Fibroblast of mammary gland (primary cell): Measurements from ENCODE around the gene AGAP1.

Experiments used
- DNase-seq: peaks from one replicate; pipeline ENCODE4 v3.0.0-alpha.2; 2010; ENCODE audit warnings: low read depth
- H3K4me3 ChIP-seq: 2 replicates; pipeline ENCODE4 v1.5.1; 2011; ENCODE audit warnings: low read depth, mild to moderate bottlenecking, low read length, moderate library complexity; ENCODE audit not compliant: control insufficient read depth
- CTCF ChIP-seq: conservative IDR thresholded peaks from 2 replicates; pipeline ENCODE4 v1.5.1; 2011; ENCODE audit warnings: low read depth, low read length, inconsistent platforms; ENCODE audit not compliant: control insufficient read depth, insufficient read depth

The AGAP1 gene

GRCh38 chr2:235843591-235844395, 349.9 kb downstream of the AGAP1 start:
- no peak overlapping the region for H3K4me3 ChIP-seq
- no peak for TF ChIP-seq CTCF
- DNase-seq, result no peak

- DNase-seq, result no peak
- TF ChIP-seq CTCF, result no peak
- no peak overlapping the region for H3K4me3 ChIP-seq
Observed at GRCh38 chr2:235844561-235844960, 350.7 kb downstream of the AGAP1 start.

DNA sequence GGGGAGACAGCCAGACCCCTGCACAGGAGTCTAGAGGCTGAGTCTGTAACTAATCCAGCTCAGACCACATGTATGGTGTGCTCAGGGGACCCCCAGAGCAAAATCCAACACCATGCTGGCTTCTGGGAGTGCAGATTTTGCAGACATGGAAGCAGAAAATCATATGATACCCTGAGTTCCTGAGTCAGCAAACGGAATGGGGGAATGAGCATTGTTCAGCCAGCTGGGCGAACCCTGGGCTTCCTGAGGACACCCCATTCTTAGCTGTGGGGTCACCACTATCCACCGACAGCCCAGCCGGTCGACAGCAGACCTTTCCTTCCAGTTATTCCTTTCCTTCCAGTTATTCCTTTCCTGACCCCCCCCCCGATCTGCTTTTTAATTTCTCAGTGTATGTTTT, 351.4 kb downstream of the AGAP1 start:
- no peak for DNase-seq
- no peak overlapping the region for H3K4me3 ChIP-seq
- no peak for TF ChIP-seq CTCF

DNA sequence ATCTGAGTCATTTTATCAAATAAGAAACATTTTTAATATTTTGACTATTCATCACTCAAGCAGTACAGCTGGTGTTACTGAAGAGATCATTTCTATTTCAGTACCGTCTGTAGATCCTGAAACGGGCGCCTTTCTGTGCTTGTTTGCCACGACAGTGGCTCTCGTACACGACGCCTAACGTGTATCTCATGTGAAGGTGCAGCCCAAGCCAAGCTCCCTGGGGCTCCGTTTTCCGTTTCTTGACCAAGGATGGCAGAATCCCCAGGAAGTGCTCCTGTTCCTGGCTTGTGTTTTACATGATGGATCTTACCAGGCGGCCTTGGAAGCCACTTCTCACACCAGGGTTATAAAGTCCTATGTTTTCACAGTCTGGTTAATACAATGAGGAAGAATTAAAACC, 353.7 kb downstream of the AGAP1 start:
- no peak for DNase-seq
- TF ChIP-seq CTCF, result no peak
- H3K4me3 ChIP-seq, result no peak overlapping the region

- no peak for DNase-seq
- TF ChIP-seq CTCF, result no peak
Observed at GRCh38 chr2:235848055-235848454, 354.2 kb downstream of the AGAP1 start.

DNA sequence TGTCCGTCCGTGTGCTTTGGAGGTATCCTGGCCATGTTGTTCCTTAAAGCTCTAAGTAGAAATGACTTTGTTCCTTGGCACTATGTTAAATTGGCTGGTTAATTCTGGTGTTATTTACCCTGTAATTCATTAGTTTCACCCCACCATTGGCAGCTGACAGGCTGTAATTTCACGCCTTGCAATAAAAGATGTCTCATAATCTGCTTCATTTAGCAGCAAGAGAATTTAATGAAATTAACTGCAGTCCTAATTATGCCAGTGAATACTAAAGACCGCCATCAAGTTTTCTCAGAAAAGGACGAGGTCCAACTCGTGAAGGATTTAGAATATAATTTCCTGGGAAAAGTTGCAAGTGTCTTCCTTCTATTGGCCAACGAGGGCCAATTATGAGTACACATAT, 355.1 kb downstream of the AGAP1 start:
- no peak for DNase-seq
- no peak for TF ChIP-seq CTCF
- H3K4me3 ChIP-seq, result no peak overlapping the region

More at GRCh38 chr2:235848055-235848454, 354.2 kb downstream of the AGAP1 start:
- no peak overlapping the region for H3K4me3 ChIP-seq
